ENCODE results near the gene ASB5.
"Not testable (repeated sequence)": the region's sequence is repeated elsewhere in the genome, so short reads cannot be mapped to it uniquely, and the experiment has no call there.

GRCh38 chr4:176212351-176212750, 56.7 kb downstream of the ASB5 start:
- TF ChIP-seq CTCF (IDR thresholded peaks at IDR 0.05; ENCODE audit: poor library complexity, severe bottlenecking); RAD21 (conservative IDR thresholded peaks at IDR 0.05); POLR2AphosphoS5 (IDR thresholded peaks at IDR 0.05); SMC3 (conservative IDR thresholded peaks at IDR 0.05; ENCODE audit: poor library complexity): not testable (repeated sequence)
